ENCODE measurements around the gene BMP4. TPM values are rescaled to one million over a fixed set of nuclear protein-coding genes. Genes with fewer than 3 reads are reported as not detected.

BMP4 gene
- polyA plus RNA-seq, 4 donors: 41.6 to 52.7 (median 46.7) TPM

GRCh38 chr14:53947452-53948204, 9.0 kb downstream of the BMP4 start:
- DNase-seq (ENCODE audit: low read depth in 4 of 4, low spot score in 3 of 4): no peak

- no peak for DNase-seq (ENCODE audit: low read depth in 4 of 4, low spot score in 3 of 4)
These were observed 9.6 kb downstream of the BMP4 start for GRCh38 chr14:53947094-53947445.

- DNase-seq (ENCODE audit: low read depth in 4 of 4, low spot score in 3 of 4): no peak
These were observed 10.1 kb downstream of the BMP4 start for GRCh38 chr14:53946404-53947093.

DNA sequence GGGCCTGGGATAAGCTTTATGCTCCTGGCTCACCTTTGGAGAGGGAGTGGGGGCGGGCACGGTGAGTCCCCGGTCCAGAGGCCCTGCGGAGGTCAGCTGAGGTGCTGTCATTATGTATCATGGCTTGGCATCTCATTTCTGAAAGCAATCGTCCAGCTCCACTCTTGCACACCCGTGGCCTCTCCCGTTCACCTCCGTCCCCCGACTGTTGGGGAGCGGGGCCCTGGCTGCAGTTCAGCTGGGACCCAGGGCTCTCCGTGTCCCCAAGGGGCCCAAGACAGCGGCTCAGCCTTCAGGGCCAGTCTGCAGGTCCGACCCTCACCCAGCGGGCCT, 10.6 kb downstream of the BMP4 start:
- no peak for DNase-seq (ENCODE audit: low read depth in 4 of 4, low spot score in 3 of 4)

- DNase-seq (ENCODE audit: low read depth in 4 of 4, low spot score in 3 of 4): no peak
These were observed 12.9 kb downstream of the BMP4 start for GRCh38 chr14:53943751-53944083.

- no peak for DNase-seq (ENCODE audit: low read depth in 4 of 4, low spot score in 3 of 4)
These were observed 13.5 kb downstream of the BMP4 start for GRCh38 chr14:53942970-53943750.

GRCh38 chr14:53938136-53938837, 18.3 kb downstream of the BMP4 start:
- no peak for DNase-seq (ENCODE audit: low read depth in 4 of 4, low spot score in 3 of 4)

- no peak for DNase-seq (ENCODE audit: low read depth in 4 of 4, low spot score in 3 of 4)
These were observed 21.7 kb downstream of the BMP4 start for GRCh38 chr14:53934778-53935414.

DNA sequence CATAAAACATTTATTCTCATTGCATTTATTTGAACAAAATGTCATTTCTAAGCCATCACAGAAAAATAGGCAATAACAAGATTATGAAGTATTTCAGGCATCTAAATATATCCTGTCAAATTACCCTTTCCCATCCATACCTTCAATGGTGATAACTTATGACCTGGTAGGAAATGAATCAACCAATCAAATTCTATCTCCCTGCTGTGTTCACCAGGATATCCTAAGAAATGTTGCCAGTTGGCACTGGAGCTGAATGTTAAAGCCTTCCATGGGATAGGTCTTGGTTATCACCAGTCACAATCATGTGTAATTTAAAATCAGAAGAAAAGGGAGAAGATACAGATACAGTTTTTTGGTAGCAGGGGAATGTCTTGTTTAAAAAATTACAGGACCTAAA, 23.7 kb downstream of the BMP4 start:
- no peak for DNase-seq (ENCODE audit: low read depth in 4 of 4, low spot score in 3 of 4)

- DNase-seq (ENCODE audit: low read depth in 4 of 4, low spot score in 3 of 4): no peak
These were observed 26.5 kb downstream of the BMP4 start for GRCh38 chr14:53929871-53930715.

DNA sequence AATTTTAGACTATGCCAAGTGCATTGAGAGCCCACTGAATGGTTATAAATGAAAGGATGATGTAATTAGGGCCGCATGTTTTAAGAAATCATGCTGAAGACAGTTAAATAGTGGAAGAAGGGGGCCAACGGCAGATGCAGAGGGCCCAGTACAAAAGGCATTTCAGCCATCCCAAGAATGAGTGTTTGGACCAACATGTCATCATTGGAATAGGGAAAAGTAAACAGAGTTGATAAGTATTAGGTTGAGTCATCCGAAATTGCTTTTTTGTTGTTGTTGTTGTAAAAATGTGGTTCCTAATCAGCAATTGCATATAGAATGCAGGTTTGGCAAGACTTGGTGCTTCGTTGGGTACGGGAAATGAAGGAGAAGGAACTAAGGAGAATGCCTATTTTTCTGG, 29.5 kb downstream of the BMP4 start:
- DNase-seq (ENCODE audit: low read depth in 4 of 4, low spot score in 3 of 4): no peak

- DNase-seq (ENCODE audit: low read depth in 4 of 4, low spot score in 3 of 4): no peak
These were observed 31.3 kb downstream of the BMP4 start for GRCh38 chr14:53925201-53925766.

GRCh38 chr14:53924753-53925152, 31.9 kb downstream of the BMP4 start:
- no peak for DNase-seq (ENCODE audit: low read depth in 4 of 4, low spot score in 3 of 4)

DNA sequence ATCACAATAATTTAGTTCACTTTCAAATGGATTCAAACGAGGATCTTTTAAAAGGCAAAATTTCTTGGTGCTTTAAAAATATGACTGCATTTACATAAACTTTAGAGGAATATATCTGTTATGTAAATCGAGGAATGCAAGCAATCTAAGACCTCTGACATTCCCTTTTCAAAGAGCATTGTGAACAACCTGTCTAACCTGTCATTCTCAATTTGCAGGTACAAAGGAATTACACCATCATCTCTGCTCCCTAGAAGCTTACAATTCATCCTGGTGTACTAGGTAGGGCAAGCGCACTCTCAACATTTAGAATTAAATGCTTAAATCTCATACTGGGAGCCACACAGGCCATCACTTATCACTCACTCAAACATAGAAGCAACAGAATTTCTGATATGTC, 35.6 kb downstream of the BMP4 start:
- no peak for DNase-seq (ENCODE audit: low read depth in 4 of 4, low spot score in 3 of 4)

DNA sequence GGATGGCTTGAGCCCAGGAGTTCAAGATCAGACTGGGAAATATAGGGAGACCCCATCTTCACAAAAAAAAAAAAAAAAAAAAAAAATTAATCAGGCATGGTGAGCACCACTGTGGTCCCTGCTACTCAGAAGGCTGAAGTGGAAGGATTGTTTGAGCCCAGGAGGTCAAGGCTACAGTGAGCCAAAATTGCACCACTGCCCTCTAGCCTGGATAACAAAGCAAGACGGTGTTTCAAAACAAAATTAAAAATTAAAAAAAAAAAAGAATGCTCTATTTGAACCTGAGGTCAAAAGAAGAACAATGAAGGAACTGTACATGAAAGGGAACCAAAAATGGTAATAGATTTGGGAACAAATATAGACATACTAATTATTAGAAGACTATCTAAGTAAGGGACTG, 40.4 kb downstream of the BMP4 start:
- DNase-seq (ENCODE audit: low read depth in 4 of 4, low spot score in 3 of 4): no peak

DNA sequence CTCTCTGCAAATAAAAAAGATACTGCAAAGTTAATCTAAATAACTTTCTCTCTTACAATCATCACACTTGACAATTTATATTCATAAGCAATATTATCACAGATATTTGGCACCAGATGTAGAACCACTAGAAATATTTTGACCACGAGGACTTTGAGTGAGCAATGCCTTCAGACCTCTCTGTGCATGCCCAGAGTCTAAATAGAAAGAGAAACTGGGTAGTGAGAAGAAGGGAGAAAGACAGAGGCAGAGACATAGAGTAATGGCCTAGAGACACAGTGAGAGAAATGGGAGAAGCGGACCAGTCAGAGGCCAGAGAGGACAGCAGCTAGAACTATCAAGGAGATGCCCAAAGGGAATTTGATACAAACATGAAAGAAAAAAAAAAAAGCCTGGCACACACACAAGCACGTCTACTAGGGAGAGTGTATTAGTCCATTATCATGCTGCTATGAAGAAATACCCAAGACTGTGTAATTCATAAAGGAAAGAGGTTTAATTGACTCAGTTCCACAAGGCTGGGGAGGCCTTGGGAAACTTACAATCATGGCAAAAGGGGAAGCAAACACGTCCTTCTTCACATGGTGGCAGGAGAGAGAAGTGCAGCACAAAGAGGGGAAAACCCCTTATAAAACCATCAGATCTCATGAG, 41.1 kb downstream of the BMP4 start:
- no peak for DNase-seq (ENCODE audit: low read depth in 4 of 4, low spot score in 3 of 4)

GRCh38 chr14:53912021-53912420, 44.6 kb downstream of the BMP4 start:
- no peak for DNase-seq (ENCODE audit: low read depth in 4 of 4, low spot score in 3 of 4)

DNA sequence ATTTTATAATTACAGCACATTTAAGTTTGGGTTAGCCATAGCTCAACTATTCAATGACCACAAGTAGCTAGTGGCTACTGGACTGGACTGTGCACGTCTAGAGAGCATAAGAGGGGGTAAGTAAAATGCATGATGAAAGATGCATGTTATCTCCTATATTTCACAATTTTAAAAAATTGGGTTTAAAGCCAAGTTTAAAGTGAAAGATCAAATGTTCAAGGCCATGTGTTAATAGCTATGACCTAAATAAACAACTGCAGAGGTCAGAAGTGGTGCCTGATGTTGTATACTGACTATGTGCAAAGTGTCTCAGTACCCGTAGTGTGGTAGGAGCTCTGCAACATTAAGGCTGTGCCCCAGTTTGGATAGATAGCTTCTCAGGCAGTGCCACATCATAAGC, 48.2 kb downstream of the BMP4 start:
- no peak for DNase-seq (ENCODE audit: low read depth in 4 of 4, low spot score in 3 of 4)

GRCh38 chr14:53902307-53902706, 54.3 kb downstream of the BMP4 start:
- no peak for DNase-seq (ENCODE audit: low read depth in 4 of 4, low spot score in 3 of 4)
